Raji (cell line): ENCODE data around the gene WDR88.

Experiments used
- POLR2A ChIP-seq: IDR thresholded peaks from 2 replicates; pipeline ENCODE4 v1.6.1; 2011; ENCODE audit warnings: low read depth, low read length, control low read depth; ENCODE audit not compliant: insufficient read depth

Gene WDR88

DNA sequence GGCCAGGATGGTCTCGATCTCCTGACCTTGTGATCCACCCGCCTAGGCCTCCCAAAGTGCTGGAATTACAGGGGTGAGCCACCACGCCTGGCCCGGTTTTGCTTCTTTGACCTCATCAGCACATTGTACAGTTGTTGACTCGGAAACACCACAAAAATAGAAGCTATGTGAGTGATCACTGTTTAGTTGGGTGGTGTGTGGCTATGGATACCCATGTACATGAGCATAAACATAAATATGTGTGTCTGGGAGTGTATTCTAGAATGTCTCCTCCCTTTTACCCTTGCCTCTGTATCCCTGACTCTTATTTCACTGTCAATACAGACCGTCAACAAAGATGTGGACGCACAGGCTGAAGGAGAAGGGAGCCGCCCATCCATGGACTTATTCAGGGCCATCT is 14.4 kb upstream of the WDR88 start:
- TF ChIP-seq POLR2A = no peak

GRCh38 chr19:33118643-33119042 is 13.3 kb upstream of the WDR88 start:
- no peak for TF ChIP-seq POLR2A

GRCh38 chr19:33124207-33125098 is 7.5 kb upstream of the WDR88 start:
- no peak for TF ChIP-seq POLR2A

DNA sequence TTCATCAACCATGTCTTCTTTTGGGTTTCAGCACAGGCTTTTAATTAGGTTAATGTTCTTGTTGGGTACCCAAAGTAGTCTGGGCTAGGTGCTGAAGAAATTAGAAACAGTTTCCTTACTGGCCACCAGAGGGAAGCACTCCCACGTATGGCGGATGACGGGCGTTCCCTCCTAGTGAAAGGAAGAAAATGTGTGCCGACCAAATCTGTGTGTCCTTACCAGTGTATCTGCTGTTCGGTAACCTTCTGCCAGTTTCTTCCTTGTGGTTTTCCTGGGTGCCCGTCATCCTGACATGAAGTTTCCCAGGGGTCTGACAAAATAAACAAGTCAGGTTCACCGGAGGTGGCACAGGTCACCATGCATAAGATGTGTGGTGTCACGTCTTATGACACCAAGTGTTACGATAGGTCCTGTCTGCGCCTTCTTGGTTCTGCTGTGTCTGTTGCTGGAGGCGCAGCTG is 6.0 kb upstream of the WDR88 start:
- no peak for TF ChIP-seq POLR2A

- no peak for TF ChIP-seq POLR2A
These were observed 2.0 kb upstream of the WDR88 start for GRCh38 chr19:33129901-33130300.

GRCh38 chr19:33130433-33130832 is 1.5 kb upstream of the WDR88 start:
- TF ChIP-seq POLR2A = no peak

DNA sequence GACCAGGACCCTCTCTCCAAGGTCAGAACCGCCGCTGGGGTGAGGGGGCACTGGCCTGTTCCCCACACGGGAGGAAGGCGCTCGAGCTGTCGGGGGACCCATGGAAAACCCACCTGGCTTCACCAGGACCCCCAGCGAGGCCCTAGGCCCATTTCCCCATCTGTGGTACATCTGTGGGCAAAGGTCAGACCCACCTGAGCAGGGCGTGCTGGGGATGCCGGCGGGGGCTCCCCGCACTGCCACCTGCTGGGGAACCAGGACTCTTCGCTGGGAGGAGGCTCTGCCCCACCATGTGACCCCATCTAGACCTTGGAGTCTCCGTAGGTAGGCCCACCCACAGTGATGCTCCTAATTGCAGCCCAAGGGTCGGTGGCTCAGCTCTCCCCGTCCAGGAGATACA is 511 bp downstream of the WDR88 start:
- TF ChIP-seq POLR2A = no peak

DNA sequence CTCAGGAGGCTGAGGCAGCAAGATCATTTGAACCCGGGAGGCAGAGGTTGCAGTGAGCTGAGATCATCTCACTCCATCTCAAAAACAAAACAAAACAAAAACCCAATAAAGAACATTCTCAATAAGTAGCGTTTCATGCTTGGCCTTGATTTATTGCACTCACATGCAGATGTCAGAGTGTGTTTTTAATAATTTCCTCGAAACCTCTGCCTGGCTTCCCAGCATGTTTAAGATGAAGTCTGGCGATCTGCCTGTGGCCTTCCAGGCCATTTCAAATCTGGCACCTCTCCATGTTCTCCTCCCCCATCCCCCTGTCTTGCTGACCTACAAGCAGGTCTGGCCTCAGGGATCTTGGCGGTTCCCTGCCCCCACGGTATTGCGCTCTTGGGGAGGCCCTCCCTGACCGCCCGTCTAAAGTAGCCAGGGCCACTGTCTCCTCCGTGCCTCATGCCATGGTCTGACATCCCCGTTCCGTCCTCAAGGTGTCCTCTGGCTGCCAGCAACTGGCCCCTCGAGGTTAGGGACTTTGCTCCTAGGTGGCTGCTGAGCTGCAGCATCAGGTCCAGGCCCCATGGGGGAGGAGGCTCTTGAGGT is 1.6 kb downstream of the WDR88 start:
- no peak for TF ChIP-seq POLR2A

DNA sequence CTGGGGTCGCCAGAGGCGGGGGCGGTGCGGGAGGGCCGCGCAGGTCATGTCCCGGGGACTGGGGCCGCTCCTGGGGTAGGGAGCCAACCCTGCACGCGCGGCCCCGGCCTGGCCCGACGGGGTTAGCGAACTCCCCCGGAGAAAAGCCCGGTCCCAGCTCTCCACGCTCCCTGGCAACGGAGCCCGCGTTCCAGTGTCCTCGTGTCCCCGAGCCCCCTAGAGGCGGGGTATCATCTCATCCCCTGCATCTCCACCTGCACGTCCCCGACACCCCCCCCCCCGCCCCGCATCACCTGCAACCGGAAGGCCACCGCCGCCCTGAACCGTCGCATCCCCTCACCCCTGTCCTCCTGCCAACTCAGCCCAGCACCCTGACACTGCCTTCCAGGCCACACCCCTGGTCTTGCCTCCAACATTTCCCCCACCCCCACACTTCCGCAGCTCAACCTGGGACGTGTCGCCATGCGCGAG is 2.7 kb downstream of the WDR88 start:
- no peak for TF ChIP-seq POLR2A

DNA sequence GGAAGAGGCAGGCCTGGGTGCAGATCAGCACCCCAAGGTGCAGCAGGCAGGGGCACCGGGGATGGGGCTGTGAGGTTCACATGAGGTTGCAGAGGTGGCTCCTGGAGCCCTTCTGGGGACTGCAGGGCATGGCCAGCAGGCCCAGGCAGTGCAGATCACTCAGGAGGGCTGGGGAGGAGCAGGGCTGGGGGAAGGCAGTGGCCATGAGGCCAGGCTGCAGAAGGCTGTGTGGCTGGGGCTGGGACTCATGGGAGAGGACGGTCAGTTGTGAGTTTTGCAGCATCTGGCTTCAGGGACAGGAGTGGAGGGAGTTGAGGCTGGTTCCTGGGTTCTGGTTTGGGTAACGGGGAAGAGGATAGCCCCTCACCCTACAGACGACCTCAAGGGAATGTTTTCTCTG is 7.3 kb downstream of the WDR88 start:
- TF ChIP-seq POLR2A = no peak

DNA sequence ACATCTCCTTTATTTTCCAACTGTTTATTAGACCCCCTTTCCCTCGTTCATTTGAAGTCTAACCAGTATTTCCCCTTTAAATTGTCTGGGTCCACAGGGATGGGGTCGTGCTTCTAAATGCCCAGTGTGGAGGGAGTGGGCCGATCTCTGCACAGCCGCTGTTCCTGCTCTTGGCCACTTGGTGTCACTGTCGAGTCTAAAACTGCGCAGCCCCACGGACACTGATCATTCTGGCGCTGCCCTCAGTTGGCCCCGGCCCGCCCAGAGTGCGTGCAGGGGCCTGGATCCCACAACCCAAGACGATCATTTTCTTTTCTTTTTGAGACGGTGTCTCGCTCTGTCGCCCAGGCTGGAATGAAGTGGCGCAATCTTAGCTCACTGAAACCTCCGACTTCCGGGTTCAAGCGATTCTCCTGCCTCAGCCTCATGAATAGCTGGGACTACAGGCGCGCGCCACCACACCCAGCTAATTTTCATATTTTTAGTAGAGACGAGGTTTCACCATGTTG is 12.0 kb downstream of the WDR88 start:
- TF ChIP-seq POLR2A = no peak

GRCh38 chr19:33146209-33146608 is 14.3 kb downstream of the WDR88 start:
- no peak for TF ChIP-seq POLR2A

GRCh38 chr19:33147538-33147937 is 15.6 kb downstream of the WDR88 start:
- TF ChIP-seq POLR2A = no peak

- TF ChIP-seq POLR2A = no peak
These were observed 19.1 kb downstream of the WDR88 start for GRCh38 chr19:33150852-33151518.

DNA sequence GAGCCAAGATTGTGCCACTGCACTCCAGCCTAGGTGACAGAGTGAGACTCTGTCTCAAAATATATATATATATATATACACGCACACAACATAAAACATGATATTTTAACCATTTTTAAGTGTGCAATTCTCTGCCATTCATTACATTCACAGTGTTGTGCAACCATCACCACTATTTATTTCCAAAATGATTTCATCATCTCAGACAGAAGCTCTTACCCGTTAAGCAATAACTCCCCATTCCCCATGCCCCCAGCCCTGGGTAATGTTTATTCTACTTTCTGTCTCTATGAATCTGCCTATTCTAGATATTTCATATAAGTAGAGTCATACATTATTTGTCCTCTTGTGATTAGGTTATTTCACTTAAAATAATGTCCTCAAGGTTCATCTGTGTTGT is 20.3 kb downstream of the WDR88 start:
- TF ChIP-seq POLR2A = no peak
